Thoracic aorta (tissue), 2 donors: Measurements from ENCODE around the gene PDIK1L. TPM values are rescaled to one million over a fixed set of nuclear protein-coding genes. Genes with fewer than 3 reads are reported as not detected.
"Not testable (repeated sequence)": the region's sequence is repeated elsewhere in the genome, so short reads cannot be mapped to it uniquely, and the experiment has no call there.

Source experiments
- ATAC-seq: fragments of 150-250 bp; one replicate; pipeline ENCODE4 v1.8.0; 2017; ENCODE audit warnings: low read depth; ENCODE audit not compliant: insufficient number of reproducible peaks, low FRiP score
- DNase-seq: peaks from one replicate; pipeline ENCODE4 v3.0.0-alpha.2; 2020; ENCODE audit warnings: low spot score
- H3K27ac ChIP-seq, 2 donors: fragments of 200-600 bp; sonication (generic); 1 replicate in 1 of 2; 2 replicates in 1 of 2; pipeline ENCODE4 v1.5.1; 2016; ENCODE audit warnings: mild to moderate bottlenecking in 2 of 2, moderate library complexity in 2 of 2
- H3K27me3 ChIP-seq: fragments of 200-600 bp; sonication (generic); replicated peaks from 2 replicates; pipeline ENCODE4 v1.6.0; 2016; ENCODE audit warnings: mild to moderate bottlenecking; ENCODE audit not compliant: insufficient read depth
- H3K36me3 ChIP-seq: fragments of 200-600 bp; sonication (generic); one replicate; pipeline ENCODE4 v1.5.1; 2016
- H3K4me1 ChIP-seq, 2 donors: fragments of 200-600 bp; sonication (generic); 1 replicate in 1 of 2; 2 replicates in 1 of 2; pipeline versions ENCODE4 v1.5.1 to v1.6.0; 2016; ENCODE audit warnings: low read depth in 2 of 2, mild to moderate bottlenecking in 1 of 2; ENCODE audit not compliant: control insufficient read depth in 1 of 2
- H3K4me3 ChIP-seq: fragments of 200-600 bp; sonication (generic); 2 replicates; pipeline ENCODE4 v1.5.1; 2016; ENCODE audit warnings: mild to moderate bottlenecking
- H3K9me3 ChIP-seq: fragments of 200-600 bp; sonication (generic); 2 replicates; pipeline ENCODE4 v1.5.1; 2016
- CTCF ChIP-seq: fragments of 200-600 bp; sonication (generic); IDR thresholded peaks from one replicate; pipeline ENCODE4 v1.5.1; 2019; ENCODE audit warnings: antibody characterized with exemption
- total RNA-seq, 2 donors: library from RNA; depleted of rRNA; stranded (reverse); fragments of >200 nt; gene quantifications; one replicate each; pipeline versions ENCODE4 v1.1.0 to v1.2.3, GENCODE V29; 2016

The PDIK1L gene
- total RNA-seq, 2 donors from 2014 or later = 9.6 to 10.4 TPM

- no peak for ATAC-seq
- no peaks in the 10 kb centered on the region for H3K36me3 ChIP-seq
- H3K27me3 ChIP-seq = no peaks in the 10 kb centered on the region
- DNase-seq = no peak
- peaks cover 0 to 5% of the 10 kb centered on the region in 2 donors for H3K4me1 ChIP-seq
- no peak overlapping the region for H3K27ac ChIP-seq
- no peak overlapping the region for H3K4me3 ChIP-seq
- no peak for TF ChIP-seq CTCF
- H3K9me3 ChIP-seq = no peaks in the 10 kb centered on the region
These were observed 16.8 kb upstream of the PDIK1L start for GRCh38 chr1:26094677-26095383.

DNA sequence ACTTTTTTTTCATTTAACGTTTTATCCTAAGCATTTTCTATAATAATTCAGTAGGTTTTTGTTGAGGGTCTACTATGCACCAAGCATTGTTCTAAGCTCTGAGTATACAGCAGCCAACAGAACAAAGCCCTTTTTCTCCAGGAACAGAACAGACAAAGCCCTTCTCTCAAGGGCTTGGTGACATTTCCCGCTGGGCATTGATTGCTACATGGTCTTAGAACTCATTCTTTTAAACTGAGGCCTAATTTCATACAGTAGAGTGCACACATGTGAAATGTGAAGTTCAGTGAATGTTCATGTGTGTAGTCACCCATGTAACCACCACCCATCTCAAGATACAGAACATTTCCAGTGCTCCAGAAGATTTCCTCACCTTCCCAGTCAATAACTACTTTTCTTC lies 15.2 kb upstream of the PDIK1L start:
- H3K36me3 ChIP-seq = no peaks in the 10 kb centered on the region
- no peak overlapping the region for H3K27ac ChIP-seq
- H3K4me3 ChIP-seq = no peak overlapping the region
- H3K27me3 ChIP-seq = no peaks in the 10 kb centered on the region
- ATAC-seq (no peak), DNase-seq (no peak)
- TF ChIP-seq CTCF = no peak
- H3K9me3 ChIP-seq = no peaks in the 10 kb centered on the region
- peaks cover 0 to 5% of the 10 kb centered on the region in 2 donors for H3K4me1 ChIP-seq

DNA sequence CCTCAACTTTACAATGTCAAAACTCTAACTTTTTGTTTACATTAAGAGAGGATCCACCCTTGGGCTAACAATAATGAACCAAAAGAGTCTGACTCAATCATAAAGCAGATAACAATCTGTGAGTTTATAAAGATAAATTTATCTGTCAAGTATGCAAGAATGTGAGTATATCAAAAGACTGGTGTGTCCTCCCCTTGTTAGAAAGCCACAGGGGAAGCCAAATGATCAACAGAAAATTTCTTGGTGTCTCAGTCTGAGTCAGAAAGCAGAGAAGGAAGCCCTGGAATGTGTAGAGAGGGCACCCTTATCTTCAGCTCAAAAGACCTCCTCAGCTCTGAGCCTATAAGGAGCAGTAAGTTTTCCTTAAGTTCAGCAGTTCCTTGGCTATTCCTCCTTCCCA lies 13.9 kb upstream of the PDIK1L start:
- no peak overlapping the region for H3K27ac ChIP-seq
- ATAC-seq (no peak), DNase-seq (no peak)
- H3K9me3 ChIP-seq = no peaks in the 10 kb centered on the region
- H3K36me3 ChIP-seq = no peaks in the 10 kb centered on the region
- peaks cover 0 to 5% of the 10 kb centered on the region in 2 donors for H3K4me1 ChIP-seq
- H3K4me3 ChIP-seq = no peak overlapping the region
- no peak for TF ChIP-seq CTCF
- no peaks in the 10 kb centered on the region for H3K27me3 ChIP-seq

DNA sequence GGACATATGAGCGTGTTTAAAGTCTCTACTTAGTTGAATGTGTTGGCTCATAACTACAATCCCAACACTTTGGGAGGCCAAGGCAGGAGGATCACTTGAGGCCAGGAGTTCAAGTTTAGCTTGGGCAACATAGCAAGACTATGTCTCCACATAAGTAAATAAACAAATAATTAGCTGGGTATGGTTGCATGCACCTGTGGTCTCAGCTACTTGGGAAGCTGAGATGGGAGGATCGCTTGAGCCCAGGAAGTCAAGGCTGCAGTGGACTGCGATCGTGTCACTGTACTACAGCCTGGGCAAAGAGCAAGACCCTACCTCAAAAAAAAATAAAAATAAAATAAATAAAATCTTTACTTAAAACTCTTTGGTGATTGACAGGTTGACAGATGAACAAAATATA lies 13.0 kb upstream of the PDIK1L start:
- ATAC-seq (no peak), DNase-seq (no peak)
- Histone ChIP-seq H3K27ac (no peak overlapping the region), H3K27me3 (no peaks in the 10 kb centered on the region), H3K4me3 (no peak overlapping the region), H3K9me3 (no peaks in the 10 kb centered on the region), H3K36me3 (no peaks in the 10 kb centered on the region), H3K4me1 (peaks cover 0 to 5% of the 10 kb centered on the region in 2 donors)
- TF ChIP-seq CTCF = no peak

DNA sequence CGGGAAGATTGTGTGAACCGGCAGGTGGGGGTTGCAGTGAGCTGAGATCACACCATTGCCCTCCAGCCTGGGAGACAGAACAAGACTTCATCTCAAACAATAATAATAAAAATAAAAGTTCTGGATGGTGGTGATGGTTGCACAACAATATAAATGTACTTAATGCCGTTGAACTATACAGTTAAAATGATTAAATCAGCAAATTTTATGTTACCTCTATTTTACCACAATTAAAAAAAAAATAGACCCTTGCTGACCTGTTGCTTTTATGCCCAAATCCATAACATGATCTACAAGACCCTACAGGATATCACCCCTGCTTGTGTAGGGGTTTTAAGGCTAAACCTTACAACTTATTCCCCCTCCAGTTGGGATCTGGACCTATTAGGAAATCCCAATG lies 11.8 kb upstream of the PDIK1L start:
- Histone ChIP-seq H3K4me3 (no peak overlapping the region), H3K9me3 (no peaks in the 10 kb centered on the region), H3K27me3 (no peaks in the 10 kb centered on the region), H3K36me3 (no peaks in the 10 kb centered on the region), H3K27ac (no peak overlapping the region), H3K4me1 (peaks cover 0 to 2% of the 10 kb centered on the region in 2 donors)
- no peak for TF ChIP-seq CTCF
- ATAC-seq (no peak), DNase-seq (no peak)

DNA sequence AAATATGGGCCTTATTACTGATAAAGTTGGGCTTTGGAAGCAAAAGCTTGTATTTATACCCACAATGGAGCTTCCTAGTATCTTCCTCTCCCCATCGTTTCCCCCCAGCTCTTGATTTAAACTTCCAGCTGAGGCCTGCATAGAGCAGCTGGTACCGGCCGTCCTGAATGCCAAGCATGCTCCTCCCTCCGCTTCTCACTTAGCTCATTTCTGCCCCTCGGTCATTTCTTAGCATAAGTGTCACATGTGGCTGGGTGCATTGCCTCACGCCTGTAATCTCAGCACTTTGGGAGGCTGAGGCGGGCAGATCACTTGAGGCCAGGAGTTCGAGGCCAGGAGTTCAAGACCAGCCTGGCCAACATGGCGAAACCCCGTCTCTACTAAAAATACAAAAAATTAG lies 11.4 kb upstream of the PDIK1L start:
- ATAC-seq, DNase-seq, H3K27ac ChIP-seq, H3K36me3 ChIP-seq, H3K4me1 ChIP-seq, H3K27me3 ChIP-seq, H3K4me3 ChIP-seq, H3K9me3 ChIP-seq: not testable (repeated sequence)
